Kidney (tissue), 14 donors: ENCODE data around the gene PPIF. TPM values are rescaled to one million over a fixed set of nuclear protein-coding genes. Genes with fewer than 3 reads are reported as not detected.
A peak's percentile ranks its signal among the peaks of the same experiment; 100 is the strongest.

Source experiments
- DNase-seq, 5 donors: peaks; one replicate each; pipeline ENCODE4 v3.0.0-alpha.2; 2013 to 2020
- FAIRE-seq: peaks from 2 replicates; lab custom pipeline; 2012; peaks lifted over from hg19 to GRCh38; lab: Jason Lieb, UNC
- H3K27ac ChIP-seq, 2 donors: one replicate each; pipeline ENCODE4 v1.7.0; 2013; ENCODE audit warnings: low read depth in 2 of 2, low read length in 2 of 2, inconsistent platforms in 1 of 2
- H3K27me3 ChIP-seq: one replicate; pipeline ENCODE4 v1.7.1; 2013; ENCODE audit warnings: low read length, inconsistent platforms; ENCODE audit not compliant: control insufficient read depth, insufficient read depth
- H3K36me3 ChIP-seq, 3 donors: one replicate each; pipeline versions ENCODE4 v1.7.0 to v1.7.1; 2013; ENCODE audit warnings: low read length in 3 of 3, control low read depth in 1 of 3, inconsistent platforms in 1 of 3; ENCODE audit not compliant: insufficient read depth in 3 of 3, control insufficient read depth in 2 of 3
- H3K4me1 ChIP-seq, 3 donors: one replicate each; pipeline versions ENCODE4 v1.7.0 to v1.7.1; 2013; ENCODE audit warnings: low read length in 3 of 3, inconsistent platforms in 1 of 3, low read depth in 1 of 3; ENCODE audit not compliant: control insufficient read depth in 2 of 3, insufficient read depth in 2 of 3
- H3K4me3 ChIP-seq, 3 donors: one replicate each; pipeline versions ENCODE4 v1.7.0 to v1.8.1; 2013; ENCODE audit warnings: low read length in 3 of 3, control low read depth in 1 of 3, inconsistent platforms in 1 of 3
- H3K9ac ChIP-seq, 3 donors: one replicate each; pipeline versions ENCODE4 v1.7.0 to v1.7.1; 2013; ENCODE audit warnings: low read length in 3 of 3, control low read depth in 1 of 3, inconsistent platforms in 1 of 3
- H3K9me3 ChIP-seq, 3 donors: one replicate each; pipeline versions ENCODE4 v1.7.0 to v1.7.1; 2013; ENCODE audit warnings: low read length in 3 of 3, control low read depth in 1 of 3, inconsistent platforms in 1 of 3; ENCODE audit not compliant: control insufficient read depth in 2 of 3, insufficient read depth in 1 of 3
- CTCF ChIP-seq: IDR thresholded peaks from 3 replicates; pipeline ENCODE4 v1.5.1; 2012; ENCODE audit warnings: mild to moderate bottlenecking, moderate library complexity, borderline replicate concordance; ENCODE audit not compliant: insufficient read depth; ENCODE audit errors: extremely low read depth
- intact Hi-C: fragments of 100-400 bp; cut with DNase I; formaldehyde crosslinking; loops from one replicate; pipeline ENCODE4 v1.11.1; 2022
- polyA plus RNA-seq: library from polyadenylated mRNA; stranded (reverse); fragments of 350-450 nt; fragmentation: Illumina TruSeq; extraction: RNeasy Lipid Tissue Mini Kit (QIAGEN cat#74804); gene quantifications from one replicate; pipeline ENCODE4 v1.2.3, GENCODE V29; 2014; ENCODE audit warnings: low read depth, low replicate concordance; ENCODE audit not compliant: insufficient read depth
- total RNA-seq: library from RNA; stranded (reverse); fragmentation: NEBNext Ultra II Directional; extraction: Animal tissue kit (Norgen Biotek cat#: 25700); gene quantifications from one replicate; pipeline ENCODE4 v1.2.1, GENCODE V29; 2021
- donor health status: control.
- donor health status: control.
- donor health status: control.
- donor health status: control.
- donor health status: control.
- donor health status: DM: yes; HTN: yes; CAD: no.
- donor health status: Normal renal cell carcinoma (clear cell type).

The PPIF gene
- total and polyA plus RNA-seq, 2 donors from 2014 or later = 36.7 to 120 TPM

- Histone ChIP-seq H3K36me3 (peaks cover 0 to 13% (median 2%) of the 10 kb centered on the region in 3 donors), H3K9ac (no peak overlapping the region), H3K9me3 (no peaks in the 10 kb centered on the region), H3K4me3 (no peak overlapping the region), H3K4me1 (peaks cover 0 to 4% (median 0%) of the 10 kb centered on the region in 3 donors), H3K27me3 (no peaks in the 10 kb centered on the region), H3K27ac (no peak overlapping the region)
- intact Hi-C loops = no loop called here
- DNase-seq (no peak), FAIRE-seq (no peak)
- TF ChIP-seq CTCF = no peak
These were observed 30.4 kb upstream of the PPIF start for GRCh38 chr10:79316671-79317431.

DNA sequence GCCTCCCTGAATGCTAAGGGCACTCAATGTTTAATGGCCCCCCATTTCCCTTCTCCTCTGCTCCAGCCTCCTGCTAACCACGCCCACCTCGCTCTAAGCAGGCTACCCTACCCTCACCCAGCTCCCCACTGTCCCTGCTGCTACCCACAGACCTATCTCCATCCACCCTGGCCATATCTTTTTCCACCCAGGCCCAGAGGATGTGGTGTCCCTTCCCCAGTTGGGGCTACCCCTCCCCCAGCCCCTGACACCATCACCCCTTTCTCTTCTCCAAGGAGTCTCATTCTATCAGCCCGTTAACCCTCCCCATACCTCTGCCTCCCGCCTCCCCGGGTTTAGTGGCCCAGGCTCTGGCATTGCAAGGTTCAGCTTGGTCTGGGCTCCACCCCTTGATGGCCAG is 28.9 kb upstream of the PPIF start:
- DNase-seq (peak in 1 of 5 donors; percentile 48), FAIRE-seq (no peak)
- Histone ChIP-seq H3K9ac (no peak overlapping the region), H3K27me3 (no peaks in the 10 kb centered on the region), H3K27ac (no peak overlapping the region), H3K4me3 (no peak overlapping the region), H3K36me3 (peaks cover 0 to 5% (median 0%) of the 10 kb centered on the region in 3 donors), H3K4me1 (peaks cover 0 to 4% (median 0%) of the 10 kb centered on the region in 3 donors), H3K9me3 (no peaks in the 10 kb centered on the region)
- intact Hi-C loops = no loop called here
- no peak for TF ChIP-seq CTCF

DNA sequence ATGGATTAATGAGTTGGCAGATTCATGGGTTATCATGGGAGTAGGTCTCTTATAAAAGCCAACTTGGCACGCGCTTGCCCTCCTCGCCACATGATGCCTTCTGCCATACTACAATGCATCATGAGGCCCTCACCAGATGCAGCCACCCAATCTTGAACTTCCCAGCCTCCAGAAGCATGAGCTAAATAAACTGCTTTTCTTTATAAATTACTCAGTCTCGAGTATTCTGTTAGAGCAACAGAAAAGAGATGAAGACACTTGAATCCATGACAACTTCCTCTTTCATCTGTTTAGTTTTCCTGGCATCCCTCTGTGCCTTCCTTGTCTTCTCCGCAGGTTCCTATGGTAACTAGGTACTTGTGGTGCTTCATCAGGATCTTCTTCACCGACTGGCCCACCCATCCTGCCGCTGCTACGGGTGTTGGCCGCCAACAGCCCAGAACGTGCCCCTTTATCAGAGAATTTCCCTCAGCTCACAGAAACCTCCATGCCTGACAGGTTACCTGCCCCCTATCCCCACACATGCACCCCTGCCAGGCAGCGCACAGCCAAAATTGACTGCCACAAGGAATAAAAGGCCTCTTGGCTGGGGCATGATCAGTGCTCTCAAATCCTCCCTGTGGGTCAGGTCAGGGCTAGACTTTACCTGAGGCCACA is 28.0 kb upstream of the PPIF start:
- Histone ChIP-seq H3K27ac (no peak overlapping the region), H3K4me1 (peaks cover 0 to 4% (median 0%) of the 10 kb centered on the region in 3 donors), H3K9ac (no peak overlapping the region), H3K9me3 (no peaks in the 10 kb centered on the region), H3K36me3 (no peaks in the 10 kb centered on the region), H3K27me3 (no peaks in the 10 kb centered on the region), H3K4me3 (no peak overlapping the region)
- DNase-seq (peak in 1 of 5 donors; percentile 39), FAIRE-seq (no peak)
- TF ChIP-seq CTCF = no peak
- intact Hi-C loops = no loop called here
